ENCODE measurements around the gene CDCP2.

The CDCP2 gene

GRCh38 chr1:54086754-54087153 lies 66.0 kb downstream of the CDCP2 start:
- no peak overlapping the region for H3K9ac ChIP-seq (ENCODE audit: low read length in 5 of 5)
- H3K36me3 ChIP-seq (ENCODE audit: control insufficient read depth in 5 of 5, insufficient read depth in 5 of 5, low read length in 5 of 5) = peaks cover 2 to 10% (median 5%) of the 10 kb centered on the region in 5 donors
- no peaks in the 10 kb centered on the region for H3K27me3 ChIP-seq (ENCODE audit: control insufficient read depth in 5 of 5, insufficient read depth in 4 of 5, low read length in 5 of 5)
- no peak overlapping the region for H3K27ac ChIP-seq (ENCODE audit: low read depth, low read length)
- H3K4me1 ChIP-seq (ENCODE audit: control insufficient read depth in 5 of 5, insufficient read depth in 5 of 5, low read length in 5 of 5) = no peaks in the 10 kb centered on the region
- no peak overlapping the region for H3K4me3 ChIP-seq (ENCODE audit: low read depth in 1 of 5, low read length in 5 of 5)
- H3K9me3 ChIP-seq (ENCODE audit: control insufficient read depth in 5 of 5, low read length in 5 of 5) = no peaks in the 10 kb centered on the region

- Histone ChIP-seq H3K27ac (ENCODE audit: low read depth, low read length) (no peak overlapping the region), H3K36me3 (ENCODE audit: control insufficient read depth in 5 of 5, insufficient read depth in 5 of 5, low read length in 5 of 5) (peaks cover 1 to 9% (median 2%) of the 10 kb centered on the region in 5 donors), H3K9ac (ENCODE audit: low read length in 5 of 5) (no peak overlapping the region), H3K9me3 (ENCODE audit: control insufficient read depth in 5 of 5, low read length in 5 of 5) (no peaks in the 10 kb centered on the region), H3K4me1 (ENCODE audit: control insufficient read depth in 5 of 5, insufficient read depth in 5 of 5, low read length in 5 of 5) (no peaks in the 10 kb centered on the region), H3K4me3 (ENCODE audit: low read depth in 1 of 5, low read length in 5 of 5) (no peak overlapping the region), H3K27me3 (ENCODE audit: control insufficient read depth in 5 of 5, insufficient read depth in 4 of 5, low read length in 5 of 5) (no peaks in the 10 kb centered on the region)
These were observed 68.0 kb downstream of the CDCP2 start for GRCh38 chr1:54084794-54085193.

Data from subcutaneous abdominal adipose tissue (tissue), 5 donors.